GM21825 (cell line): ENCODE results near the gene PLCZ1.
"Not testable (repeated sequence)": the region's sequence is repeated elsewhere in the genome, so short reads cannot be mapped to it uniquely, and the experiment has no call there.

Experiments
- ATAC-seq: cut with Tn5 transposase; IDR thresholded peaks from one replicate; pipeline ENCODE4 v1.9.1; 2021; ENCODE audit warnings: mild to moderate bottlenecking, moderate library complexity; ENCODE audit not compliant: unreplicated experiment

PLCZ1 gene

GRCh38 chr12:18737819-18738218 lies at the start of gene PLCZ1, which contains the start of gene CAPZA3:
Gene PLCZ1 (minus strand): TSS chr12:18738012. CDS start chr12:18737371, 641 bp downstream.
Gene CAPZA3 (plus strand): TSS chr12:18738119. CDS start chr12:18738269, 150 bp downstream.
- ATAC-seq, result no peak

GRCh38 chr12:18785465-18785864 lies 47.7 kb upstream of the PLCZ1 start:
- not testable (repeated sequence) for ATAC-seq

- no peak for ATAC-seq
Measured at GRCh38 chr12:18782827-18783226, 45.0 kb upstream of the PLCZ1 start.

- not testable (repeated sequence) for ATAC-seq
Measured at GRCh38 chr12:18766479-18766878, 28.7 kb upstream of the PLCZ1 start.

- ATAC-seq, result no peak
Measured at GRCh38 chr12:18755341-18755740, 17.5 kb upstream of the PLCZ1 start.

- ATAC-seq, result no peak
Measured at GRCh38 chr12:18754124-18754707, 16.4 kb upstream of the PLCZ1 start.

- ATAC-seq, result no peak
Measured at GRCh38 chr12:18753481-18754123, 15.8 kb upstream of the PLCZ1 start.

GRCh38 chr12:18752947-18753346 lies 15.1 kb upstream of the PLCZ1 start:
- no peak for ATAC-seq

GRCh38 chr12:18752280-18752920 lies 14.6 kb upstream of the PLCZ1 start:
- ATAC-seq, result no peak

- ATAC-seq, result no peak
Measured at GRCh38 chr12:18751866-18752265, 14.1 kb upstream of the PLCZ1 start.

GRCh38 chr12:18750085-18750484 lies 12.3 kb upstream of the PLCZ1 start:
- ATAC-seq, result no peak

- no peak for ATAC-seq
Measured at GRCh38 chr12:18749386-18749957, 11.7 kb upstream of the PLCZ1 start.

GRCh38 chr12:18747895-18748294 lies 10.1 kb upstream of the PLCZ1 start:
- no peak for ATAC-seq

- ATAC-seq, result no peak
Measured at GRCh38 chr12:18731156-18731555, 6.7 kb downstream of the PLCZ1 start.

- no peak for ATAC-seq
Measured at GRCh38 chr12:18723752-18724151, 14.1 kb downstream of the PLCZ1 start.

GRCh38 chr12:18721452-18721851 lies 16.4 kb downstream of the PLCZ1 start:
- ATAC-seq, result no peak

GRCh38 chr12:18720690-18721089 lies 17.1 kb downstream of the PLCZ1 start:
- ATAC-seq, result no peak

- ATAC-seq, result no peak
Measured at GRCh38 chr12:18719922-18720510, 17.8 kb downstream of the PLCZ1 start.

- no peak for ATAC-seq
Measured at GRCh38 chr12:18718462-18718861, 19.4 kb downstream of the PLCZ1 start.

GRCh38 chr12:18716236-18716635 lies 21.6 kb downstream of the PLCZ1 start:
- ATAC-seq, result no peak

GRCh38 chr12:18706798-18707197 lies 31.0 kb downstream of the PLCZ1 start:
- ATAC-seq, result no peak
